Lower lobe of right lung (tissue), 2 donors: ENCODE data around the gene TIGIT. TPM values are rescaled to one million over a fixed set of nuclear protein-coding genes. Genes with fewer than 3 reads are reported as not detected.

Experiments used
- ATAC-seq, 2 donors: fragments of 200-7000 bp; cut with Tn5 transposase; one replicate each; pipeline ENCODE4 v1.9.1; 2020 to 2022; ENCODE audit warnings: mild to moderate bottlenecking in 2 of 2, moderate library complexity in 2 of 2
- DNase-seq: peaks from one replicate; pipeline ENCODE4 v3.0.0-alpha.2; 2020
- H3K27ac ChIP-seq: fragments of 200-600 bp; one replicate; pipeline ENCODE4 v1.8.0; 2022
- H3K27me3 ChIP-seq: fragments of 200-600 bp; one replicate; pipeline ENCODE4 v1.8.0; 2022; ENCODE audit warnings: low read depth
- H3K36me3 ChIP-seq: fragments of 200-600 bp; one replicate; pipeline ENCODE4 v1.8.0; 2022; ENCODE audit warnings: mild to moderate bottlenecking
- H3K4me1 ChIP-seq: fragments of 200-600 bp; one replicate; pipeline ENCODE4 v1.8.0; 2022
- H3K4me3 ChIP-seq: fragments of 200-600 bp; one replicate; pipeline ENCODE4 v1.8.0; 2022; ENCODE audit warnings: mild to moderate bottlenecking
- H3K9me3 ChIP-seq: fragments of 200-600 bp; one replicate; pipeline ENCODE4 v1.8.0; 2022
- CTCF ChIP-seq: fragments of 200-600 bp; IDR thresholded peaks from one replicate; pipeline ENCODE4 v1.8.0; 2022; ENCODE audit warnings: antibody characterized with exemption, mild to moderate bottlenecking
- intact Hi-C: fragments of 100-400 bp; cut with DNase I; formaldehyde crosslinking; loops from one replicate; pipeline ENCODE4 v1.11.0; 2022
- total RNA-seq: library from RNA; stranded (reverse); fragmentation: NEBNext Ultra II Directional; extraction: Animal tissue kit (Norgen Biotek cat#: 25700); gene quantifications from one replicate; pipeline ENCODE4 v1.2.1, GENCODE V29; 2021
- donor health status: DM: no; HTN: yes; CAD: no; lungs with severe emphysema.

TIGIT gene
- total RNA-seq, 1 donor from 2014 or later = 1.7 TPM

- H3K36me3 ChIP-seq = no peaks in the 10 kb centered on the region
- no peak overlapping the region for H3K4me3 ChIP-seq
- no peaks in the 10 kb centered on the region for H3K9me3 ChIP-seq
- no peaks in the 10 kb centered on the region for H3K27me3 ChIP-seq
- H3K4me1 ChIP-seq = no peaks in the 10 kb centered on the region
- no peak for ATAC-seq
- TF ChIP-seq CTCF = no peak
- no peak for DNase-seq
- intact Hi-C loops = no loop called here
- H3K27ac ChIP-seq = no peak overlapping the region
Measured at GRCh38 chr3:114331710-114332109, 37.9 kb downstream of the TIGIT start.

GRCh38 chr3:114332342-114333179, 38.7 kb downstream of the TIGIT start:
- no peak for TF ChIP-seq CTCF
- Histone ChIP-seq H3K36me3 (peaks cover 2% of the 10 kb centered on the region), H3K4me3 (no peak overlapping the region), H3K4me1 (no peaks in the 10 kb centered on the region), H3K9me3 (no peaks in the 10 kb centered on the region), H3K27ac (no peak overlapping the region), H3K27me3 (no peaks in the 10 kb centered on the region)
- intact Hi-C loops = no loop called here
- DNase-seq = no peak
- no peak for ATAC-seq

GRCh38 chr3:114333180-114333922, 39.5 kb downstream of the TIGIT start:
- DNase-seq (no peak), ATAC-seq (no peak)
- Histone ChIP-seq H3K4me1 (no peaks in the 10 kb centered on the region), H3K4me3 (no peak overlapping the region), H3K27ac (no peak overlapping the region), H3K27me3 (no peaks in the 10 kb centered on the region), H3K9me3 (no peaks in the 10 kb centered on the region), H3K36me3 (peaks cover 9% of the 10 kb centered on the region)
- intact Hi-C loops = no loop called here
- no peak for TF ChIP-seq CTCF

GRCh38 chr3:114333923-114334240, 40.1 kb downstream of the TIGIT start:
- Histone ChIP-seq H3K4me1 (no peaks in the 10 kb centered on the region), H3K4me3 (no peak overlapping the region), H3K36me3 (peaks cover 15% of the 10 kb centered on the region), H3K27ac (no peak overlapping the region), H3K9me3 (no peaks in the 10 kb centered on the region), H3K27me3 (no peaks in the 10 kb centered on the region)
- DNase-seq (no peak), ATAC-seq (no peak)
- intact Hi-C loops = no loop called here
- TF ChIP-seq CTCF = no peak

GRCh38 chr3:114336122-114336697, 42.4 kb downstream of the TIGIT start:
- Histone ChIP-seq H3K9me3 (no peaks in the 10 kb centered on the region), H3K27ac (no peak overlapping the region), H3K4me3 (no peak overlapping the region), H3K36me3 (peaks cover 26% of the 10 kb centered on the region), H3K27me3 (no peaks in the 10 kb centered on the region), H3K4me1 (no peaks in the 10 kb centered on the region)
- no peak for ATAC-seq
- TF ChIP-seq CTCF = peak; percentile 23
- intact Hi-C loops = no loop called here
- no peak for DNase-seq
